OCI-LY3 (cell line): ENCODE results near the gene DQX1.

Experiments
- EZH2phosphoT487 ChIP-seq: fragments of 200-600 bp; shearing (Covaris generic); IDR thresholded peaks from 2 replicates; pipeline ENCODE4 v1.6.1; 2018; ENCODE audit warnings: antibody characterized with exemption, mixed run types, low read depth
- TF ChIP-seq, protein P1 (sequence below): fragments of 200-600, 300-600 bp; sonication (generic); IDR thresholded peaks from 2 replicates; pipeline ENCODE4 v1.5.1; 2014; ENCODE audit warnings: antibody characterized with exemption, low read length, low read depth

DNA sequence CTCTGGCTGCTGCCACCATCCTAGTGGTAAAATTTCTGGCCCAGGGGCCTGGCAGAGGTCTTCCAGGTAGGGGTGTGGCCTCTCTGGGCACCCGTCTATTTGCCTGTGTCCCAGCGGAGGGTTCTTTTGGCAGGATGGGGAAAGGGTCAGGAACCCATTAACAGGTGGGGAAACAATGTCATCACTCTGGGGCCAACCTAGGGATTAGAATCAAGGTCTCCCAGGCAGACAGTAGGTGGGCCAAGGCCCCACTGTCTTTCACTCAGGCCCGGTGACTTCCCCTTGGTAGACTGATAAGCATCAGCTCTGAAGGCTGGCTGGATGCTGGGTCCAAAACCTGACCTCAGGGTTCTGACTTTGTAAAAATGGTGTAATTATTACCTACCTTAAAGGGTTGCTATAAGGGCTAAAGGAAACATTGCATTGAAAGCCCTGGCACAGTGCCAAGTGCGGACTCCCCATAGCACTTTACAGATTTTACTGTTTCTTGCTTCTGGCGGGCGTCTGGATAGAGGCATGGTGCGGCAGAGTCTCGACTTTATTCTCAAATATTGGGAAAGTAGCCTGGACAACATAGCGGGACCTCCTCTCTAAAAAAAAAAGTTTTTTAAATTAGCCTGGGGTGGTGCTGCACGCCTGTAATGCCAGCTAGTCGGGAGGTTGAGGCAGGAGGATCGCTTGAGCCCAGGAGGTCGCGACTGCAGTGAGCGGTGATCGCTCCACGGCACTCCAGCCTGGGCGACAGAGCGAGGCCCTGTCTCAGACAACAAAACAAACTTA lies 28.8 kb downstream of the DQX1 start:
- TF ChIP-seq, protein P1, sequence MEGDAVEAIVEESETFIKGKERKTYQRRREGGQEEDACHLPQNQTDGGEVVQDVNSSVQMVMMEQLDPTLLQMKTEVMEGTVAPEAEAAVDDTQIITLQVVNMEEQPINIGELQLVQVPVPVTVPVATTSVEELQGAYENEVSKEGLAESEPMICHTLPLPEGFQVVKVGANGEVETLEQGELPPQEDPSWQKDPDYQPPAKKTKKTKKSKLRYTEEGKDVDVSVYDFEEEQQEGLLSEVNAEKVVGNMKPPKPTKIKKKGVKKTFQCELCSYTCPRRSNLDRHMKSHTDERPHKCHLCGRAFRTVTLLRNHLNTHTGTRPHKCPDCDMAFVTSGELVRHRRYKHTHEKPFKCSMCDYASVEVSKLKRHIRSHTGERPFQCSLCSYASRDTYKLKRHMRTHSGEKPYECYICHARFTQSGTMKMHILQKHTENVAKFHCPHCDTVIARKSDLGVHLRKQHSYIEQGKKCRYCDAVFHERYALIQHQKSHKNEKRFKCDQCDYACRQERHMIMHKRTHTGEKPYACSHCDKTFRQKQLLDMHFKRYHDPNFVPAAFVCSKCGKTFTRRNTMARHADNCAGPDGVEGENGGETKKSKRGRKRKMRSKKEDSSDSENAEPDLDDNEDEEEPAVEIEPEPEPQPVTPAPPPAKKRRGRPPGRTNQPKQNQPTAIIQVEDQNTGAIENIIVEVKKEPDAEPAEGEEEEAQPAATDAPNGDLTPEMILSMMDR: no peak
- TF ChIP-seq EZH2phosphoT487: no peak
